Lower leg skin (tissue), 4 donors: ENCODE measurements around the gene EYS. TPM values are rescaled to one million over a fixed set of nuclear protein-coding genes. Genes with fewer than 3 reads are reported as not detected.

Experiments
- DNase-seq, 2 donors: peaks; one replicate each; pipeline ENCODE4 v3.0.0-alpha.2; 2019; ENCODE audit warnings: low spot score in 2 of 2
- H3K4me3 ChIP-seq: fragments of 200-600 bp; sonication (generic); 2 replicates; pipeline ENCODE4 v1.5.1; 2017; ENCODE audit warnings: mild to moderate bottlenecking, low read depth; ENCODE audit not compliant: poor library complexity, severe bottlenecking
- POLR2A ChIP-seq, 2 donors: fragments of 450-650 bp; IDR thresholded peaks; one replicate each; pipeline ENCODE4 v1.6.1; 2016 to 2017; ENCODE audit warnings: antibody characterized with exemption in 2 of 2, mild to moderate bottlenecking in 1 of 2, moderate library complexity in 1 of 2
- WGBS, 2 donors: methylation state at CpG; one replicate each; pipeline ENCODE4 v1.1.5; 2018; 5-methylcytosine and 5-hydroxymethylcytosine counted together
- intact Hi-C: fragments of 100-400 bp; cut with DNase I; formaldehyde crosslinking; loops from one replicate; pipeline ENCODE4 v1.15.0; 2023; ENCODE audit warnings: low total_unique reads
- total RNA-seq, 4 donors: library from RNA; depleted of rRNA; stranded (reverse); fragments of >200 nt; gene quantifications; one replicate each; pipeline ENCODE4 v1.1.0, GENCODE V29; 2016
- TF ChIP-seq, protein P1 (sequence below), 3 donors: fragments of 450-650 bp; IDR thresholded peaks; one replicate each; pipeline ENCODE4 v1.5.1; 2016; ENCODE audit warnings: antibody characterized with exemption in 3 of 3, mild to moderate bottlenecking in 3 of 3, moderate library complexity in 2 of 3

EYS gene
- total RNA-seq, 4 donors from 2014 or later = 0.04 TPM; not detected in 3

DNA sequence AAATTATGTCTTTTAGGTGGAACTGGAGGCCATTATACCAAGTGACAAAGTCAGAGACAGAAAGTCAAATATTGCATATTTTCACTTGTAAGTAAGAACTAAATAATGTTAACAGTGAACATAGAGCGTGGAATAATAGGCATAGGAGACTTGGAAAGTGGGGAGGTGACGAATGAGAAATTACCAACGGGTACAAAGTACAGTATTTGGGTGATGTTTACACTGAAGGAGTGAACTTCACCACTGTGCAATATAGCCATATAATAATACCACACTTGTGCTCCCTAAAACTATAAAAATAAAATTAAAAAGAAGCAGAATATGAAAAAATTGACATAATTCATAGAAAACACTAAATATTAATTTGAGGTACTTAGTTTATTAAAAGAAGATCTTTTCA is 14.9 kb downstream of the EYS start:
- no peak for DNase-seq
- H3K4me3 ChIP-seq = no peak overlapping the region
- WGBS, 2 donors = 80 to 95% methylated on average over 3 of the region's 3 CpGs
- TF ChIP-seq, protein P1, sequence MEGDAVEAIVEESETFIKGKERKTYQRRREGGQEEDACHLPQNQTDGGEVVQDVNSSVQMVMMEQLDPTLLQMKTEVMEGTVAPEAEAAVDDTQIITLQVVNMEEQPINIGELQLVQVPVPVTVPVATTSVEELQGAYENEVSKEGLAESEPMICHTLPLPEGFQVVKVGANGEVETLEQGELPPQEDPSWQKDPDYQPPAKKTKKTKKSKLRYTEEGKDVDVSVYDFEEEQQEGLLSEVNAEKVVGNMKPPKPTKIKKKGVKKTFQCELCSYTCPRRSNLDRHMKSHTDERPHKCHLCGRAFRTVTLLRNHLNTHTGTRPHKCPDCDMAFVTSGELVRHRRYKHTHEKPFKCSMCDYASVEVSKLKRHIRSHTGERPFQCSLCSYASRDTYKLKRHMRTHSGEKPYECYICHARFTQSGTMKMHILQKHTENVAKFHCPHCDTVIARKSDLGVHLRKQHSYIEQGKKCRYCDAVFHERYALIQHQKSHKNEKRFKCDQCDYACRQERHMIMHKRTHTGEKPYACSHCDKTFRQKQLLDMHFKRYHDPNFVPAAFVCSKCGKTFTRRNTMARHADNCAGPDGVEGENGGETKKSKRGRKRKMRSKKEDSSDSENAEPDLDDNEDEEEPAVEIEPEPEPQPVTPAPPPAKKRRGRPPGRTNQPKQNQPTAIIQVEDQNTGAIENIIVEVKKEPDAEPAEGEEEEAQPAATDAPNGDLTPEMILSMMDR (IDR thresholded peaks at IDR 0.05) = no peak
- no peak for TF ChIP-seq POLR2A (IDR thresholded peaks at IDR 0.05)
- intact Hi-C loops = no loop called here

DNA sequence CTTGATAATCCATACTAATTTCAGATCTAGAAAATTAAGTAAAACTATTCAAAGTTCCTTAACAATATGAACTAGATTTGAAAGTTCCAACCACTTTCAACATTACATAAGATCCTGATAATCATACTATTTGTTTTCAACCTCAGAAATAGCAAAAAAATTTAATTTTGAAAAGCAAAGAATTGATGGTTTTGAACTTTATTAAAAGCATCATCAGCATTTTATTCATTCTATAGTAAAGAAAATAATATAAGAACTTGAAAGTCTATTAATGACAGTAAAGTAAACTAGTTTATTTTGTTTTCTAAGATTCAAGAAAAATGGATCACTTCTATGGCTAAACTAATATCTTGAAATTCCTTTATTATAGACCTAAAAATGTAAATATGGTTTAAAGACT is 26.8 kb downstream of the EYS start:
- no peak overlapping the region for H3K4me3 ChIP-seq
- no peak for DNase-seq
- intact Hi-C loops = no loop called here
- no peak for TF ChIP-seq POLR2A (IDR thresholded peaks at IDR 0.05)
- TF ChIP-seq, protein P1 (IDR thresholded peaks at IDR 0.05) = no peak

DNA sequence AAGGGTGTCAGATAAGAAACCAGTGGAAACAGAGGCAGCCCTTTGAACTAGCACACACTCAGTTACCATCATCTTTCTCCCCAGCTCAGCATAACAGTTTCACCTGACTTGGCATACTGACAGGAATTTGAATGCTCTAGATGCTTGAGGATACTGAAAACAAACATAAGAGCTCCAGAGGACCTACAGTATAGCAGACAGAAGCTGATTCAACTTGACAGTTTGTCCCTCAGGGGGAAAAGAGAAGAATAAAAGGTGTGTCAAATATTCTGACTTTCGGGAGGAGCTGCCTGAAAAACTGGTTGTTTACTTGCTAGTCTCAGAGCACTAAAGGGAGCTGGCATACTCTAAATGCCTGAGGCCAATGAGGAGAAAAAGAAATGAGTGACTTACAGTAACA is 35.1 kb downstream of the EYS start:
- H3K4me3 ChIP-seq = no peak overlapping the region
- TF ChIP-seq POLR2A (IDR thresholded peaks at IDR 0.05) = no peak
- TF ChIP-seq, protein P1 (IDR thresholded peaks at IDR 0.05) = no peak
- no peak for DNase-seq
- 42 to 50% methylated on average over 1 of the region's 1 CpG for WGBS, 2 donors
- intact Hi-C loops = no loop called here

DNA sequence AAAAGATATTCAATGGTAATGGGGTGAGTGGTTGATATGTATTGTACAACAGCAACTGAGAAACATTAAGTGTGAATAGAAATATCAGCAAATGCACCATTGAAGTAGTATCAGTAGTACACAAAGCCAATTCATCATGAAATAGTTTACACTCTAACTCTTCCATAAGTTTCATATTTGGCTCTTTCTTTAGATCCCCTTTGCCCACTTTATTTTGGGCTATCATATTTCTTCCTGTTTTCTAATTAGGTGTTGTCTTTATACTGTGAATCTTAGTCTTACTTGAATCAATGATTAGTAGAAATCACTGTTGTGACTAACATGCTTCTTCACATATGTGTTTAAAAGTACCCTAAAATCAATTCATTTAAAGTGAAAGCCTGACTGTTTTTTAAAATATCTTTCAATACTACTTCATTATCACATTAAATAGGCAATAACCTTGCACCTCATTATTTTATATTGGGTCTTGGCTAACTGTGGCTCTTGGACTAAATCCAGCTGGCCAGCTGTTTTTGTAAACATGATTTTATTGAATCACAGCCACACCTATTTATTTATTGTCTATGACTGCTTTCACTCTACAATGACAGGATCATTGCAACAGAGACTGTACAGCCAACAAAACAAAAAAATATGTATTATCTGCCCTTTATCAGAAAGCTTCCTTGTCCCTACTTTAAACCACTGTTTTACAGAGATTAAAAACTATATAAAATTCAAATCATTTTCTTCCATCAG is 38.9 kb downstream of the EYS start:
- intact Hi-C loops = no loop called here
- no peak for TF ChIP-seq POLR2A (IDR thresholded peaks at IDR 0.05)
- TF ChIP-seq, protein P1 (IDR thresholded peaks at IDR 0.05) = no peak
- no peak for DNase-seq
- H3K4me3 ChIP-seq = no peak overlapping the region

DNA sequence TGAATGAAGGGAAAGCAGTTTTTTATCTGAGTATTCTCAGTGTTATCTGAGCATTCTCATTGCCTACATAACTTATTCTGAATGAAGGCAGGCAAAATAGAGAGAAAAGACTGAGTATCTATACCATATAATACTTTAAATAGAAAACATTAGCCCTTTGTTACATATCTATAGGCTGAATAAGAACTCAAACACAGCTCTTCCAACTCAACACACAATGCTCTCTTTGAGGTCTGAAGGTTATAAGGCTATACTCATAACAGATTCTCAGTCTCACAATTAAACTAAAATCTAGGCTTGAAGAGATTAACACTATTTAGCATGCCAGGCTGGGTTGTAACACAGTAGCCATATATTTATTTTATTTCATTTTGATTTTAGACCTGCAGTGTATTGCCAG is 56.9 kb downstream of the EYS start:
- DNase-seq = no peak
- TF ChIP-seq, protein P1 (IDR thresholded peaks at IDR 0.05) = no peak
- no peak for TF ChIP-seq POLR2A (IDR thresholded peaks at IDR 0.05)
- intact Hi-C loops = no loop called here
- H3K4me3 ChIP-seq = no peak overlapping the region

DNA sequence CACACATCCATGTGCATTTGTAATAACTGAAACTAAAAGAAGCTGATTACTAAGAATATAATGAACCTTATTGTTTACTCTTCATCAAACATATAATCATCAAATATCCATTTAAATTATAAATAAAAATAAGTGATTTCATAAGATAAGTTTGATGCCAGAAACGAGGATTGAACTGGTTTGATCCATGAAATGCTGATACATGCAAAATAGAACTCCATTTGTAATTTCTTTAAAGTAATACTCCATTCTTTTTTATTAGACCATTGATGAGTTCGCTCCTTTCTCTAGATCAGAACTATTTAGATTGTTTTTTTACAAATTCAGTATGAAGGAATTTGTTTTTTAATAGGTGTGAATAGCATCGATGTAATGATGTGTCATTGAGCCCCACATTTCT is 57.6 kb downstream of the EYS start:
- TF ChIP-seq, protein P1 (IDR thresholded peaks at IDR 0.05) = no peak
- no peak for TF ChIP-seq POLR2A (IDR thresholded peaks at IDR 0.05)
- DNase-seq = no peak
- H3K4me3 ChIP-seq = no peak overlapping the region
- 63 to 88% methylated on average over 3 of the region's 3 CpGs for WGBS, 2 donors
- intact Hi-C loops = no loop called here
